OCI-LY1 (cell line): Measurements from ENCODE around the gene ARSI.

Source experiments
- H2AFZ ChIP-seq: fragments of 200-600 bp; sonication (generic), shearing (Covaris generic); 2 replicates; pipeline ENCODE4 v1.6.0; 2014; ENCODE audit warnings: antibody characterized with exemption, mild to moderate bottlenecking, low read length
- H3F3A ChIP-seq: fragments of 200-600 bp; sonication (generic), shearing (Covaris generic); 2 replicates; pipeline ENCODE4 v1.6.0; 2014; ENCODE audit warnings: mild to moderate bottlenecking, antibody characterized with exemption, low read length, moderate library complexity; ENCODE audit not compliant: insufficient read depth
- H3K27ac ChIP-seq: fragments of 200-600 bp; sonication (generic); 2 replicates; pipeline ENCODE4 v1.5.1; 2014; ENCODE audit warnings: low read length, mixed run types, mild to moderate bottlenecking, low read depth; ENCODE audit not compliant: poor library complexity, severe bottlenecking
- H3K27me3 ChIP-seq: fragments of 200-600 bp; sonication (generic); 2 replicates; pipeline ENCODE4 v1.6.0; 2014; ENCODE audit warnings: antibody characterized with exemption, mild to moderate bottlenecking, low read length, moderate library complexity; ENCODE audit not compliant: insufficient read depth
- H3K36me3 ChIP-seq: fragments of 200-600 bp; sonication (generic); 2 replicates; pipeline ENCODE4 v1.6.1; 2014; ENCODE audit warnings: mild to moderate bottlenecking, antibody characterized with exemption, low read length, moderate library complexity, mixed read lengths; ENCODE audit not compliant: insufficient read depth
- H3K4me1 ChIP-seq: fragments of 200-600 bp; sonication (generic); 2 replicates; pipeline ENCODE4 v1.5.1; 2014; ENCODE audit warnings: mild to moderate bottlenecking, low read length, moderate library complexity; ENCODE audit not compliant: insufficient read depth, severe bottlenecking
- H3K4me2 ChIP-seq: fragments of 200-600 bp; sonication (generic), shearing (Covaris generic); 2 replicates; pipeline ENCODE4 v1.6.1; 2014; ENCODE audit warnings: low read length
- H3K4me3 ChIP-seq: fragments of 200-600 bp; sonication (generic); 2 replicates; pipeline ENCODE4 v1.5.1; 2014; ENCODE audit warnings: low read length, low read depth, mild to moderate bottlenecking, mixed read lengths; ENCODE audit not compliant: poor library complexity, severe bottlenecking
- H3K79me2 ChIP-seq: fragments of 200-600 bp; shearing (Covaris generic); 2 replicates; pipeline ENCODE4 v1.6.1; 2016; ENCODE audit warnings: mixed run types, low read length, mixed read lengths; ENCODE audit not compliant: insufficient read depth
- H3K9ac ChIP-seq: fragments of 200-600 bp; sonication (generic), shearing (Covaris generic); 2 replicates; pipeline ENCODE4 v1.6.1; 2014; ENCODE audit warnings: mild to moderate bottlenecking, low read length, mixed read lengths
- H3K9me2 ChIP-seq: fragments of 200-600 bp; sonication (generic), shearing (Covaris generic); 2 replicates; pipeline ENCODE4 v1.6.1; 2014; ENCODE audit warnings: low read depth, mild to moderate bottlenecking, low read length, mixed read lengths
- H3K9me3 ChIP-seq: fragments of 200-600 bp; shearing (Covaris generic); 2 replicates; pipeline ENCODE4 v1.6.1; 2014; ENCODE audit warnings: low read length, mixed read lengths
- H4K20me1 ChIP-seq: fragments of 200-600 bp; sonication (generic), shearing (Covaris generic); 2 replicates; pipeline ENCODE4 v1.6.0; 2016; ENCODE audit warnings: mild to moderate bottlenecking, low read length; ENCODE audit not compliant: insufficient read depth
- CTCF ChIP-seq: fragments of 200-600 bp; sonication (generic), shearing (Covaris generic); IDR thresholded peaks from 2 replicates; pipeline ENCODE4 v1.5.1; 2017; ENCODE audit warnings: mild to moderate bottlenecking, antibody characterized with exemption, low read length, moderate library complexity, mixed read lengths
- EZH2 ChIP-seq: fragments of 200-600 bp; sonication (generic), shearing (Covaris generic); IDR thresholded peaks from 2 replicates; pipeline ENCODE4 v1.8.0; 2017; ENCODE audit warnings: borderline replicate concordance, mixed run types, mild to moderate bottlenecking, antibody characterized with exemption, low read length, moderate library complexity, mixed read lengths

The ARSI gene

GRCh38 chr5:150326707-150327106, 24.0 kb upstream of the ARSI start:
- no peaks in the 10 kb centered on the region for H3K36me3 ChIP-seq
- H3K9me3 ChIP-seq, result no peaks in the 10 kb centered on the region
- H3K9me2 ChIP-seq, result no peaks in the 10 kb centered on the region
- no peak overlapping the region for H3K9ac ChIP-seq
- H3K27ac ChIP-seq, result no peak overlapping the region
- no peak overlapping the region for H3K4me3 ChIP-seq
- H3K79me2 ChIP-seq, result no peaks in the 10 kb centered on the region
- no peaks in the 10 kb centered on the region; the same call in 1 of the 2 replicates for H3K27me3 ChIP-seq
- TF ChIP-seq EZH2 (no peak), CTCF (no peak)
- H4K20me1 ChIP-seq, result no peaks in the 10 kb centered on the region
- H3K4me2 ChIP-seq, result no peak overlapping the region
- H2AFZ ChIP-seq, result no peak overlapping the region
- no peaks in the 10 kb centered on the region for H3F3A ChIP-seq
- no peaks in the 10 kb centered on the region for H3K4me1 ChIP-seq

GRCh38 chr5:150325426-150325825, 22.7 kb upstream of the ARSI start:
- no peak for TF ChIP-seq CTCF
- no peak for TF ChIP-seq EZH2
- no peaks in the 10 kb centered on the region for H3K36me3 ChIP-seq
- no peaks in the 10 kb centered on the region for H3K4me1 ChIP-seq
- no peak overlapping the region for H3K27ac ChIP-seq
- no peaks in the 10 kb centered on the region; the same call in 1 of the 2 replicates for H3K27me3 ChIP-seq
- no peaks in the 10 kb centered on the region for H4K20me1 ChIP-seq
- no peak overlapping the region for H3K4me3 ChIP-seq
- H3K9me3 ChIP-seq, result no peaks in the 10 kb centered on the region
- no peak overlapping the region for H3K4me2 ChIP-seq
- no peaks in the 10 kb centered on the region for H3K79me2 ChIP-seq
- no peaks in the 10 kb centered on the region for H3K9me2 ChIP-seq
- H3K9ac ChIP-seq, result no peak overlapping the region
- no peak overlapping the region for H2AFZ ChIP-seq
- no peaks in the 10 kb centered on the region for H3F3A ChIP-seq

GRCh38 chr5:150323819-150324218, 21.1 kb upstream of the ARSI start:
- no peak overlapping the region for H2AFZ ChIP-seq

More at GRCh38 chr5:150323819-150324218, 21.1 kb upstream of the ARSI start:
- no peak for TF ChIP-seq CTCF
- TF ChIP-seq EZH2, result no peak
- Histone ChIP-seq H4K20me1 (no peaks in the 10 kb centered on the region), H3F3A (no peaks in the 10 kb centered on the region), H3K79me2 (no peaks in the 10 kb centered on the region), H3K4me3 (no peak overlapping the region), H3K4me1 (no peaks in the 10 kb centered on the region), H3K27ac (no peak overlapping the region), H3K27me3 (peaks cover 5% of the 10 kb centered on the region; the same call in 1 of the 2 replicates), H3K9ac (no peak overlapping the region), H3K9me2 (no peaks in the 10 kb centered on the region), H3K4me2 (no peak overlapping the region), H3K9me3 (no peaks in the 10 kb centered on the region), H3K36me3 (no peaks in the 10 kb centered on the region)
